Heart right ventricle (tissue), 16 donors: ENCODE results near the gene SLC7A6. TPM values are rescaled to one million over a fixed set of nuclear protein-coding genes. Genes with fewer than 3 reads are reported as not detected.

ENCODE experiments used
- ATAC-seq, 8 donors: fragments of 200-7000 bp; cut with Tn5 transposase; one replicate each; pipeline ENCODE4 v1.9.1; 2020; ENCODE audit warnings: mild to moderate bottlenecking in 8 of 8, moderate library complexity in 8 of 8, moderate number of reproducible peaks in 1 of 8
- DNase-seq, 2 donors: peaks; one replicate each; pipeline ENCODE4 v3.0.0-alpha.2; 2020
- H3K27ac ChIP-seq, 10 donors: fragments of 200-600 bp; sonication (generic) in 2 of 10; one replicate each; pipeline versions ENCODE4 v1.5.0 to v1.8.0; 2020 to 2022; ENCODE audit warnings: mild to moderate bottlenecking in 3 of 10
- H3K27me3 ChIP-seq, 7 donors: fragments of 200-600 bp; one replicate each; pipeline ENCODE4 v1.8.0; 2021 to 2022; ENCODE audit warnings: mild to moderate bottlenecking in 2 of 7
- H3K36me3 ChIP-seq, 9 donors: fragments of 200-600 bp; sonication (generic) in 1 of 9; one replicate each; pipeline versions ENCODE4 v1.5.0 to v1.8.0; 2020 to 2022; ENCODE audit warnings: mild to moderate bottlenecking in 2 of 9
- H3K4me1 ChIP-seq, 9 donors: fragments of 200-600 bp; sonication (generic) in 1 of 9; one replicate each; pipeline versions ENCODE4 v1.5.0 to v1.8.0; 2020 to 2022; ENCODE audit warnings: mild to moderate bottlenecking in 4 of 9
- H3K4me3 ChIP-seq, 10 donors: fragments of 200-600 bp; sonication (generic) in 2 of 10; one replicate each; pipeline versions ENCODE4 v1.5.0 to v1.8.0; 2020 to 2022; ENCODE audit warnings: mild to moderate bottlenecking in 7 of 10, moderate library complexity in 2 of 10
- H3K9me3 ChIP-seq, 11 donors: fragments of 200-600 bp in 10 of 11; sonication (generic) in 2 of 11; one replicate each; pipeline versions ENCODE4 v1.5.0 to v1.8.0; 2013 to 2022; ENCODE audit warnings: mild to moderate bottlenecking in 2 of 11, control low read depth in 1 of 11, moderate library complexity in 1 of 11
- CTCF ChIP-seq, 9 donors: fragments of 200-600 bp; sonication (generic) in 2 of 9; IDR thresholded peaks; one replicate each; pipeline versions ENCODE4 v1.5.0 to v1.8.0; 2021 to 2022; ENCODE audit warnings: antibody characterized with exemption in 9 of 9, mild to moderate bottlenecking in 5 of 9, moderate library complexity in 1 of 9
- WGBS, 2 donors: extraction: QIAGEN DNeasy Blood & Tissue Kit; methylation state at CpG; one replicate each; pipeline ENCODE4 v1.1.7; 2013; ENCODE audit warnings: inconsistent platforms in 1 of 2; 5-methylcytosine and 5-hydroxymethylcytosine counted together
- intact Hi-C, 10 donors: fragments of 100-400 bp; cut with DNase I; formaldehyde crosslinking; loops; one replicate each; pipeline versions ENCODE4 v1.11.1 to v1.14.2; 2022
- polyA plus RNA-seq, 2 donors: library from polyadenylated mRNA; stranded (reverse); fragments of 200-250 nt; gene quantifications; one replicate each; pipeline ENCODE4 v1.2.3, GENCODE V29; 2013
- total RNA-seq, 10 donors: library from RNA; stranded (reverse); fragmentation: NEBNext Ultra II Directional in 3 of 10; extraction: Animal tissue kit (Norgen Biotek cat#: 25700) in 3 of 10; gene quantifications; one replicate each; pipeline versions ENCODE4 v1.2.1 to v1.2.4, GENCODE V29; 2021 to 2023
- donor health status: Arrhythmogenic right ventricular cardiomyopathy.
- donor health status: ischemic (EF 13 %, LVEDD 7.1; RV severe dilation, severe dysfunction).
- donor health status: healthy with polysubstance abuse.
- donor health status: DM: no; HTN: yes; CAD: no.
- donor health status: DM: no; HTN: no; CAD: no.
- donor health status: ischemic (EF 25% LVEDD 6.9; RV normal size, moderate dysfunction).
- donor health status: ischemic (EF 25% LVEDD 5.7; RV mildly dilated, moderate dysfunction).
- donor health status: healthy.
- donor health status: DM: yes; HTN: yes; CAD: no.
- donor health status: Ischemic cardiomyopathy.
- donor health status: ischemic (EF 35%, LVEDD 5.7; RV mildly dilated, moderate dysfunction).
- donor health status: nonischemic (EF 11% LVEDD 7.7; RV severe dilation, severe dysfunction).
- donor health status: DM: yes; HTN: yes; CAD: no.
- donor health status: PGD.
- donor health status: ischemic (EF 29% LVEDD 5.4; RV normal size, mild dysfunction).
- donor health status: nonischemic (EF 23%, LVEDD 6.1; RV moderate dilation, normal function).

Gene SLC7A6
- total and polyA plus RNA-seq, 12 donors: 22.6 to 85.6 (median 42.4) TPM

- peak overlapping the region; percentile 23 to 82 (median 70) for H3K27ac ChIP-seq
- peaks cover 0 to 59% (median 48%) of the 10 kb centered on the region in 9 donors for H3K4me1 ChIP-seq
- no peaks in the 10 kb centered on the region for H3K27me3 ChIP-seq
- no peak overlapping the region for H3K4me3 ChIP-seq
- no peak for TF ChIP-seq CTCF (IDR thresholded peaks at IDR 0.05)
- intact Hi-C loops: loop anchor here in 2 of 10 donors (5.0 kb wide), 1 partner anchor 37 kb away; the partner anchor contains the start of gene SLC7A6 (in 2 of the 2)
- H3K36me3 ChIP-seq: peaks cover 0 to 100% (median 84%) of the 10 kb centered on the region in 9 donors
- 16 to 35% methylated on average over 5 of the region's 5 CpGs for WGBS, 2 donors
- no peaks in the 10 kb centered on the region for H3K9me3 ChIP-seq
- DNase-seq: peak; percentile 48 to 64
- ATAC-seq: peak; percentile 37 to 80 (median 63)
These were observed 34.7 kb downstream of the SLC7A6 start for GRCh38 chr16:68298907-68299561.

GRCh38 chr16:68299571-68300453 is 35.5 kb downstream of the SLC7A6 start:
- WGBS, 2 donors: 47 to 62% methylated on average over 11 of the region's 11 CpGs
- Histone ChIP-seq H3K4me3 (no peak overlapping the region), H3K9me3 (no peaks in the 10 kb centered on the region), H3K27me3 (no peaks in the 10 kb centered on the region), H3K4me1 (peaks cover 0 to 59% (median 48%) of the 10 kb centered on the region in 9 donors), H3K36me3 (peaks cover 0 to 100% (median 88%) of the 10 kb centered on the region in 9 donors), H3K27ac (peak overlapping the region in 8 of 10 donors; percentile 23 to 82 (median 72))
- DNase-seq: no peak
- peak in 4 of 8 donors; percentile 36 to 59 (median 46) for ATAC-seq
- intact Hi-C loops: loop anchor here in 2 of 10 donors (5.0 kb wide), 1 partner anchor 38 kb away; the partner anchor contains the start of gene SLC7A6 (in 2 of the 2)
- no peak for TF ChIP-seq CTCF (IDR thresholded peaks at IDR 0.05)

GRCh38 chr16:68300734-68301459 is 36.6 kb downstream of the SLC7A6 start:
- no peak overlapping the region for H3K4me3 ChIP-seq
- DNase-seq: no peak
- H3K9me3 ChIP-seq: no peaks in the 10 kb centered on the region
- H3K27me3 ChIP-seq: no peaks in the 10 kb centered on the region
- peaks cover 0 to 100% (median 84%) of the 10 kb centered on the region in 9 donors for H3K36me3 ChIP-seq
- peaks cover 0 to 53% (median 46%) of the 10 kb centered on the region in 9 donors for H3K4me1 ChIP-seq
- no peak for ATAC-seq
- TF ChIP-seq CTCF (IDR thresholded peaks at IDR 0.05): no peak
- 77 to 78% methylated on average over 7 of the region's 7 CpGs for WGBS, 2 donors
- peak overlapping the region in 7 of 10 donors; percentile 23 to 82 (median 72) for H3K27ac ChIP-seq
- intact Hi-C loops: no loop called here

- no peaks in the 10 kb centered on the region for H3K9me3 ChIP-seq
- H3K4me3 ChIP-seq: no peak overlapping the region
- peaks cover 0 to 80% (median 40%) of the 10 kb centered on the region in 9 donors for H3K36me3 ChIP-seq
- TF ChIP-seq CTCF (IDR thresholded peaks at IDR 0.05): no peak
- no peaks in the 10 kb centered on the region for H3K27me3 ChIP-seq
- DNase-seq: no peak
- no peak for ATAC-seq
- intact Hi-C loops: no loop called here
- no peak overlapping the region for H3K27ac ChIP-seq
- WGBS, 2 donors: 93 to 100% methylated on average over 3 of the region's 3 CpGs
- H3K4me1 ChIP-seq: peaks cover 10 to 33% (median 22%) of the 10 kb centered on the region in 9 donors
These were observed 42.3 kb downstream of the SLC7A6 start for GRCh38 chr16:68306633-68307032.
